BE2C (cell line): Measurements from ENCODE around the gene IRAK4.

Experiments
- DNase-seq: peaks from one replicate; pipeline ENCODE4 v3.0.0-alpha.2; 2020
- H3K27me3 ChIP-seq: fragments of 250-450 bp; sonication (Bioruptor Pico); 2 replicates; pipeline ENCODE4 v1.5.1; 2020; ENCODE audit warnings: mild to moderate bottlenecking
- H3K36me3 ChIP-seq: fragments of 250-450 bp; sonication (Bioruptor Pico); 2 replicates; pipeline ENCODE4 v1.5.1; 2020; ENCODE audit warnings: mild to moderate bottlenecking
- H3K4me1 ChIP-seq: fragments of 250-450 bp; sonication (Bioruptor Pico); 2 replicates; pipeline ENCODE4 v1.5.1; 2020
- H3K4me3 ChIP-seq: 2 replicates; pipeline ENCODE4 v1.5.1; 2011; ENCODE audit warnings: low read depth, low read length
- H3K9me3 ChIP-seq: fragments of 250-450 bp; sonication (Bioruptor Pico); 2 replicates; pipeline ENCODE4 v1.5.1; 2020
- CTCF ChIP-seq: IDR thresholded peaks from 2 replicates; pipeline ENCODE4 v1.5.1; 2012; ENCODE audit warnings: mild to moderate bottlenecking, low read depth, low read length

Gene IRAK4

GRCh38 chr12:43730283-43730682 lies 28.5 kb upstream of the IRAK4 start:
- DNase-seq, result no peak
- H3K4me3 ChIP-seq, result no peak overlapping the region
- no peak for TF ChIP-seq CTCF
- no peaks in the 10 kb centered on the region for H3K36me3 ChIP-seq
- no peaks in the 10 kb centered on the region for H3K4me1 ChIP-seq
- H3K27me3 ChIP-seq, result no peaks in the 10 kb centered on the region
- no peaks in the 10 kb centered on the region for H3K9me3 ChIP-seq

GRCh38 chr12:43733687-43734086 lies 25.1 kb upstream of the IRAK4 start:
- no peaks in the 10 kb centered on the region for H3K4me1 ChIP-seq
- H3K4me3 ChIP-seq, result no peak overlapping the region
- DNase-seq, result no peak
- TF ChIP-seq CTCF, result 0 out of 2 replicates have a peak, but pooled peaks have one; percentile 2
- no peaks in the 10 kb centered on the region for H3K27me3 ChIP-seq
- no peaks in the 10 kb centered on the region for H3K36me3 ChIP-seq
- H3K9me3 ChIP-seq, result no peaks in the 10 kb centered on the region

- no peak overlapping the region for H3K4me3 ChIP-seq
- no peak for TF ChIP-seq CTCF
- H3K27me3 ChIP-seq, result no peaks in the 10 kb centered on the region
- no peak for DNase-seq
- H3K9me3 ChIP-seq, result no peaks in the 10 kb centered on the region
- no peaks in the 10 kb centered on the region for H3K4me1 ChIP-seq
- no peaks in the 10 kb centered on the region for H3K36me3 ChIP-seq
Measured at GRCh38 chr12:43736927-43737440, 21.8 kb upstream of the IRAK4 start.

GRCh38 chr12:43737646-43738045 lies 21.1 kb upstream of the IRAK4 start:
- Histone ChIP-seq H3K9me3 (no peaks in the 10 kb centered on the region), H3K4me1 (no peaks in the 10 kb centered on the region), H3K4me3 (no peak overlapping the region), H3K36me3 (no peaks in the 10 kb centered on the region), H3K27me3 (no peaks in the 10 kb centered on the region)
- no peak for DNase-seq
- TF ChIP-seq CTCF, result no peak

- Histone ChIP-seq H3K36me3 (no peaks in the 10 kb centered on the region), H3K4me1 (no peaks in the 10 kb centered on the region), H3K9me3 (no peaks in the 10 kb centered on the region), H3K4me3 (no peak overlapping the region), H3K27me3 (no peaks in the 10 kb centered on the region)
- no peak for TF ChIP-seq CTCF
- no peak for DNase-seq
Measured at GRCh38 chr12:43740511-43741100, 18.1 kb upstream of the IRAK4 start.

GRCh38 chr12:43742106-43742505 lies 16.6 kb upstream of the IRAK4 start:
- H3K4me3 ChIP-seq, result no peak overlapping the region
- no peaks in the 10 kb centered on the region for H3K27me3 ChIP-seq
- no peaks in the 10 kb centered on the region for H3K9me3 ChIP-seq
- H3K4me1 ChIP-seq, result no peaks in the 10 kb centered on the region
- no peak for DNase-seq
- TF ChIP-seq CTCF, result no peak
- H3K36me3 ChIP-seq, result no peaks in the 10 kb centered on the region
